ENCODE data around the gene SEMA6D. TPM values are rescaled to one million over a fixed set of nuclear protein-coding genes. Genes with fewer than 3 reads are reported as not detected.

SEMA6D gene
- total RNA-seq, 1 donor from 2014 or later = 54.3 TPM

- no peak overlapping the region for H3K4me3 Mint-ChIP-seq
- peak overlapping the region; percentile 5 for H3K27ac Mint-ChIP-seq
- H3K36me3 Mint-ChIP-seq = no peaks in the 10 kb centered on the region
- no peaks in the 10 kb centered on the region for H3K27me3 Mint-ChIP-seq (ENCODE audit: low read depth)
- TF ChIP-seq, protein P1, sequence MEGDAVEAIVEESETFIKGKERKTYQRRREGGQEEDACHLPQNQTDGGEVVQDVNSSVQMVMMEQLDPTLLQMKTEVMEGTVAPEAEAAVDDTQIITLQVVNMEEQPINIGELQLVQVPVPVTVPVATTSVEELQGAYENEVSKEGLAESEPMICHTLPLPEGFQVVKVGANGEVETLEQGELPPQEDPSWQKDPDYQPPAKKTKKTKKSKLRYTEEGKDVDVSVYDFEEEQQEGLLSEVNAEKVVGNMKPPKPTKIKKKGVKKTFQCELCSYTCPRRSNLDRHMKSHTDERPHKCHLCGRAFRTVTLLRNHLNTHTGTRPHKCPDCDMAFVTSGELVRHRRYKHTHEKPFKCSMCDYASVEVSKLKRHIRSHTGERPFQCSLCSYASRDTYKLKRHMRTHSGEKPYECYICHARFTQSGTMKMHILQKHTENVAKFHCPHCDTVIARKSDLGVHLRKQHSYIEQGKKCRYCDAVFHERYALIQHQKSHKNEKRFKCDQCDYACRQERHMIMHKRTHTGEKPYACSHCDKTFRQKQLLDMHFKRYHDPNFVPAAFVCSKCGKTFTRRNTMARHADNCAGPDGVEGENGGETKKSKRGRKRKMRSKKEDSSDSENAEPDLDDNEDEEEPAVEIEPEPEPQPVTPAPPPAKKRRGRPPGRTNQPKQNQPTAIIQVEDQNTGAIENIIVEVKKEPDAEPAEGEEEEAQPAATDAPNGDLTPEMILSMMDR (IDR thresholded peaks at IDR 0.05; ENCODE audit: unreplicated experiment) = no peak
- H3K4me1 Mint-ChIP-seq = peaks cover 60% of the 10 kb centered on the region
- DNase-seq (ENCODE audit: low spot score in 2 of 2, unreplicated experiment in 2 of 2) = no peak
- H3K9me3 Mint-ChIP-seq = no peaks in the 10 kb centered on the region
Measured at GRCh38 chr15:47820747-47821319, 103.5 kb downstream of the SEMA6D start.

DNA sequence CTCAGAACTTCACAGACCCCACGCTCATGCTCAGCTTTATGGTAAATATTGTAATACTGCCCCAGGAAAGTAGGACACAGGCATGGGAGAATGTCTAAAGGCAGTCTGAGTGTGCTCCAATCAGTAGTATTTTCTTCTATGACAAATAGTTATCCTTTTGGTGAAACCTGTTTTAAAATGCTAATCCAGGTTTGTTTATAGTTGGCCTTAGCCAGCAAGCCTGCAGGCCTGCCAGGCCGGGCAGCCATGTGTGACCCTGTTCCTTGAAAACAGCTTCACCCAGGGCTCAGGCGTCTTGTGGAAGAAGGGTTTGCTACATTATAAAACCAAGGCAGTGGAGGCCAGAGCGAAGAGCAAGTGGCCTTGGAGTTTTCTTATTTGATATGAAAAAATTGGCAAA is 104.7 kb downstream of the SEMA6D start:
- Mint-ChIP-seq H3K36me3 (no peaks in the 10 kb centered on the region), H3K9me3 (no peaks in the 10 kb centered on the region), H3K4me1 (peaks cover 60% of the 10 kb centered on the region), H3K27ac (no peak overlapping the region), H3K4me3 (no peak overlapping the region), H3K27me3 (ENCODE audit: low read depth) (no peaks in the 10 kb centered on the region)
- TF ChIP-seq, protein P1 (IDR thresholded peaks at IDR 0.05; ENCODE audit: unreplicated experiment) = no peak
- DNase-seq (ENCODE audit: low spot score in 2 of 2, unreplicated experiment in 2 of 2) = no peak
